ENCODE data around the gene DCAF17. TPM values are rescaled to one million over a fixed set of nuclear protein-coding genes. Genes with fewer than 3 reads are reported as not detected.
"Not testable (repeated sequence)": the region's sequence is repeated elsewhere in the genome, so short reads cannot be mapped to it uniquely, and the experiment has no call there.

DCAF17 gene
- total RNA-seq, 1 donor from 2014 or later, result 6.5 TPM

GRCh38 chr2:171487201-171487600 lies 53.2 kb downstream of the DCAF17 start:
- DNase-seq, result no peak
- ATAC-seq (ENCODE audit: poor library complexity), result no peak
- intact Hi-C loops (cut with DNase I), result no loop called here

- no peak for DNase-seq
- intact Hi-C loops (cut with DNase I), result no loop called here
- ATAC-seq (ENCODE audit: poor library complexity), result no peak
Observed at GRCh38 chr2:171487803-171488259, 53.8 kb downstream of the DCAF17 start.

DNA sequence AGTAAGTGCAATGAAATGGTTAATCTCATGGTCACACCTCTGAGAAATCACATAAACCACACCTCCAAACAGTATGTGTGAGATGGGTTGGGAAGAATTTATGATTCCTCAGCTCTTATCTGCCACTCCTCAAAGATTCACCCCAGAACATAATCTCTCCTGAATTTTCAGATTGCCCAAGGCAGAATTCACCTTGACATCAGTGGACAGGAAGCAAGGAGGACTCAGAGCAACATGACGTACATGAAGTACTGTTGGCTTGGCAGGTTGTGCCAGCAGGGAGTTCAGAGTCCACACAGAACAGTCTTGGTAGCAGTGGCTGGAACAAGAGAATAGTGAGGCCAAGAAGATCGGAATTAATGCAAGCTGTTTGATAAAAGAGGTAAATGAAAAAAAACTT lies 56.6 kb downstream of the DCAF17 start:
- ATAC-seq (ENCODE audit: poor library complexity), result no peak
- intact Hi-C loops (cut with DNase I), result no loop called here
- no peak for DNase-seq

DNA sequence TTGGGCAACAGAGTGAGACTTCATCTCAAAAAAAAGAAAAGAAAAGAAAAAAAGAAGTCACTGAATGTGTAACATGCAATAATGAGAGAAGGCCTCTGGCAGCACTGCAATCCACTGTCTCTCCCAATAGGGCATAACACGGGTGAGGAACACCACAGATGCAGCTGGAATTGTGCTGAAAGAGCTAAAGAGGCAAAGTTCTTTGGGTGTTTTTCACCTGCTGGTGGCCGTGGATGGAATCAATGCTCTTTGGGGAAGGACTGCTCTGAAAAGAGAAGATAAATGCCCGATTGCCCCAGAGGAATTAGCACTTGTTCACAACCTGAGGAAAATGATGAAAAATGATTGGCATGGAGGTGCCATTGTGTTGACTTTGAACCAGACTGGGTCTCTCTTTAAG lies 57.3 kb downstream of the DCAF17 start:
- DNase-seq (no peak), ATAC-seq (ENCODE audit: poor library complexity) (no peak)
- intact Hi-C loops (cut with DNase I), result no loop called here

- ATAC-seq (ENCODE audit: poor library complexity), result no peak
- intact Hi-C loops (cut with DNase I), result no loop called here
- no peak for DNase-seq
Observed at GRCh38 chr2:171492664-171493063, 58.6 kb downstream of the DCAF17 start.

DNA sequence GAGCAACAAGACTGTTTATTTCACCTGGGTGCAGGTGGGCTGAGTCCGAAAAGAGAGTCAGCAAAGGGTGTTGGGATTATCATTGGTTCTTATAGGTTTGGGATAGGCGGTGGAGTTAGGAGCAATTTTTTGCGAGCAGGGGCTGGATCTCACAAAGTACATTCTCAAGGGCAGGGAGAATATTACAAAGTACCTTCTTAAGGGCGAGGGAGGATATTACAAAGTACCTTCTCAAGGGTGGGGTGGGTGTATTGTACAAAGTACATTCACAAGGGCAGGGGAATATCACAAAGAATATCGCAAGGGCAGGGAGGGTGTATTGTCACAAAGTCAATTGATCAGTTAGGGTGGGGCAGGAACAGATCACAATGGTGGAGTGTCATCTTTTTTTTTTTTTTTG lies 63.6 kb downstream of the DCAF17 start:
- intact Hi-C loops (cut with DNase I); DNase-seq: not testable (repeated sequence)

DNA sequence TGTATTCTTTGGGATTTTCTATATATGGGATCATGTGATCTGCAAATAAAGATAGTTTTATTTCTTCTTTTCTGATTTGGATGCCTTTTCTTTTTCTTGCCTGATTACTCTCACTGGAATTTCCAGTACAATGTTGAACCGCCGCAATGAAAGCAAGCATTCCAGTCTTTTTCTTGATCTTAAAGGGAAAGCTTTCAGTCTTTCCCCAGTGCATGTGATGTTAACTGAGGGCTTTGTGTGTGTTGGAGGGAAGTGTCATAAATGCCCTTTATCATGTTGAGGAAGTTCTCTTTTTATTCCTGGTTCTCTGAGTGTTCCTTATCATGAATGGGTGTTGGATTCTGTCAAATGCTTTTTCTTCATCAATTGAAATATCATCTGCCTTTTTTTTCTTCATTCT lies 71.3 kb downstream of the DCAF17 start:
- ATAC-seq (ENCODE audit: poor library complexity) (no peak), DNase-seq (no peak)
- intact Hi-C loops (cut with DNase I), result no loop called here

More for the DNA sequence above, 63.6 kb downstream of the DCAF17 start:
- ATAC-seq (ENCODE audit: poor library complexity), result not testable (repeated sequence)

GRCh38 chr2:171509945-171510731 lies 76.1 kb downstream of the DCAF17 start:
- no peak for DNase-seq
- intact Hi-C loops (cut with DNase I), result no loop called here
- no peak for ATAC-seq (ENCODE audit: poor library complexity)

DNA sequence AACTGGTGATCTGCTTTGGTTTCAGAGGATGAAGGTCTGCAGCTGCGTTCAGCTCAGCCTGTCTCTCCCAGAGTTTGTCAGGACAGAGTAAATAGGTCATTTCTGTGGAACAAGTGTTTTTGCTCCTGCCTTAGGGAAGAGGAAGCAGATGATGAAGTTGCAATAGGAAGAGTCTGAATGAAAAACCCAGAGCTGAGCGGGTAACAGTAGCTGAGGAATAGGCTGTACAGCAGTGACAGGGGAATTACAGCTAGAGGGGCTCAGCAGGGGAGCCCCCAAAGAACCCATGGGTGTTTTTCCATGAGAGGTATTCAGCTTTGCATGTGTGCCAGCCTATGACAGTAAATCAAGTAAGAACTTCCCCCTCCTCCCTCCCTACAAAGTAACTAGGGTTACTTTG lies 78.0 kb downstream of the DCAF17 start:
- peak; percentile 15 for ATAC-seq (ENCODE audit: poor library complexity)
- intact Hi-C loops (cut with DNase I), result no loop called here

GRCh38 chr2:171512683-171513195 lies 78.7 kb downstream of the DCAF17 start:
- intact Hi-C loops (cut with DNase I), result no loop called here
- ATAC-seq (ENCODE audit: poor library complexity), result peak; percentile 17
- no peak for DNase-seq

More for the DNA sequence above, 78.0 kb downstream of the DCAF17 start:
- DNase-seq, result no peak

DNA sequence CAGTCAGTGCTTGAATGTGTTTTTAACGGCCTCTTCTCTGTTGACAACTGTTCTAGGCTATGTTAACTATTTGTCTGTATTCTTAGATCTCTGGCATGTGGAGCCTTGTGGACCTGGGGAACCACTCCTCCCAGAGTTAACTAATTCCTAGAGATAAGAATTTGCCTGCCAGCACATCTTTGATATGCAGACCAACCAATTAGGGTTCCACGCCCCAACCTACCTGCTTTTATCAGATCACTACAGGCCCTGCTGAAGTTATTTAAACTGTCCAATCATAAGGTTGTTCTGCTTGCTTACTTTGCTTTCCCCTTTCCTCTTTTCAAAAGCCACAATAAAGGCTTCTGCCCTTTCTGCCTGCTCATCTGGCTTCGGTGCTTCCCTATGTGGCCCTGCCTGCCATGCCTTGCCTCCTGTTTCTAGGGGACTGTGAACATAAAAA lies 79.7 kb downstream of the DCAF17 start:
- DNase-seq, result no peak
- ATAC-seq (ENCODE audit: poor library complexity), result peak; percentile 63
- intact Hi-C loops (cut with DNase I), result no loop called here

DNA sequence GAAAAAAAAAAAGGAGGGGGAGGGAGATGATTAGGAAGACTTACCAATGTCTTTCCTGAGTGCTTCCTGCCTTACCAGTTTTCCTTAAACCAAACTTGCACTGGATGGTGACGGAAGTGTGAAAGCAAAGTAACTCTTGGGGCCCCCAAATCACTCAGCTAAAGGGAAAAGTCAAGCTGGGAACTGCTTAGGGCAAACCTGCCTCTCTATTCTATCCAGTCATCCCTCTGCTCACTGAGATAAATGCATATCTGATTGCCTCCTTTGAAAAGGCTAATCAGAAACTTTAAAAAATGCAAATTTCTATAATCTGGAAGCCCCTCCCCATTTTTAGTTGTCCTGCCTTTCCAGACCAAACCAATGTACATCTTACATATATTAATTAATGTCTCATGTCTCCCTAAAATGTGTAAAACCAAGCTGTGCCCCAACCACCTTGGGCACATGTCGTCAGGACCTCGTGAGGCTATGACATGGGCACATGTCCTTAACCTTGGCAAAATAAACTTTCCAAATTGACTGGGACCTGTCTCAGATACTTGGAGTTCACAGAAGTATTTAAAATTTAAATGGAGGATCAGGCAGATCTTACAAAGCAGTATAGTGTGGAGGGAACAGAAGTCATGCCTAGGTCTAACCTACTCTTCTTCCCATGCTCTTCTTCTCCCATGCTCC lies 81.0 kb downstream of the DCAF17 start:
- DNase-seq, result no peak
- ATAC-seq (ENCODE audit: poor library complexity), result no peak
- intact Hi-C loops (cut with DNase I), result no loop called here

DNA sequence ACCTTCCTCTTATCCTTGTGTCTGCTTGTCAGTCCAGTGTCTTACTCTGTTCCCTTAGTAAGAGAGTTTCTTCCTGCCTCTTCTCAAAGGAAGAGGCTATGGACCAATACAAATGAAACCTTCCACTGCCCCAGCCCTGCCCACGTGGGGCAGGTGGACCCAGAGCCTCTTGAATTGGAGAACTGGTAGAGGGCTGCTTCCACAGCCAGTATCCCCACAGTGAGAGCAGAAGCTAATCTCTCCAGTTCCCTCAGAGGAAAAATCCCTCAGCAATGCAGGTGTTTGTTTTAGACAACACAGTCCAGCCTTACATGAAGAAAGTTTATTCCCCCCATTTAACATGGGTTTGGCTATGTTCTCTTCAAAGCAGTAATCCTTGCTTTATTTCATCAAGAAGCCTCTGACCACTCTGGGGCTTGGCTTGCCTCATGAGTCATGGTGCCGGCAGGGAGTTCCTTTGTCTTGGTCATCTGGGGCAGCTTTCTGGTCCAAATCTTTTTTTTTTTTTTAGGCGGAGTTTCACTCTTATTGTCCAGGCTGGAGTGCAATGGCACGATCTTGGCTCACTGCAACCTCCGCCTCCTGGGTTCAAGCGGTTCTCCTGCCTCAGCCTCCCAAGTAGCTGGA lies 81.8 kb downstream of the DCAF17 start:
- DNase-seq (no peak), ATAC-seq (ENCODE audit: poor library complexity) (no peak)
- intact Hi-C loops (cut with DNase I), result no loop called here

DNA sequence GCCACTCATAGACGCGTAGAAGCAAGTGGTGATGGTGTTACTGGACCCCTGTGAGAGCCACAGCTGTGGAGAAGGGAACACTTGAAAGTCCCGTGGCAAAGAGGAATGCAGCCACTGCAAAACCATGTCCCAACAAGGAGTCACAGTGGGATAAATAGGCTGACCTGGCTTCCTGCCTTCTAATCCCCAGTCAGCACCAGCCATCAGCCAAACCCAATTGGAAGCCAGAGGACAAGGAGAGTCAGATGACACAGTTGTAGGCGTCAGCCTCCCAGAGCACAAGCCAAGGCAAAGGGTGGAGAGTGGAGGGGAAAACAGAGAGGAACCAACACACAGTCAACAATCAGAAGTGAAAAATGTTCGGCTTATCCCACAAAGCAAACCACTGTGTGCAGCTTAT lies 82.8 kb downstream of the DCAF17 start:
- ATAC-seq (ENCODE audit: poor library complexity) (no peak), DNase-seq (no peak)
- intact Hi-C loops (cut with DNase I), result no loop called here

DNA sequence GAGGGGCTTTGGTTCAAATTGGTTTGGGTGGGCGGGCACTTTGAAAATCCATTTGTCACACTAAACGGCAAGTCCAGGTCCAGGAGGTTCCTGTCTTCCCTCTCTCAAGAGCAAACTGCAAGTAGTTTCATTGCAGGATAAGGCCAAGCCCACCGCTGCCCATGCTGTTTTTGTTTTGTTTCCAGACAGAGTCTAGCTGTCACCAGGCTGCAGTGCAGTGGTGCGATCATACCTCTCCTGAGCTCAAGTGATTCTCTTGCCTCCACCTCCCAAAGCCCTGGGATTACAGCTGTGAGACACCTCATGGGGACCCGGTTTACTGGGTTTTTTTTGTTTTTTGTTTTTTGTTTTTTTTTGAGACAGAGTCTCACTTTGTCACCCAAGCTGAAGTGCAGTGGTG lies 86.4 kb downstream of the DCAF17 start:
- intact Hi-C loops (cut with DNase I), result loop anchor here (10.0 kb wide), 1 partner anchor 86 kb away; the partner anchor contains the start of genes DCAF17 and METTL8
- ATAC-seq (ENCODE audit: poor library complexity) (no peak), DNase-seq (no peak)

- intact Hi-C loops (cut with DNase I), result loop anchor here (10.0 kb wide), 1 partner anchor 87 kb away; the partner anchor contains the start of genes DCAF17 and METTL8
- ATAC-seq (ENCODE audit: poor library complexity) (no peak), DNase-seq (no peak)
Observed at GRCh38 chr2:171521361-171522051, 87.5 kb downstream of the DCAF17 start.

- DNase-seq, result peak; percentile 93
- peak; percentile 88 for ATAC-seq (ENCODE audit: poor library complexity)
- intact Hi-C loops (cut with DNase I), result loop anchor here (10.0 kb wide), 1 partner anchor 87 kb away; the partner anchor contains the start of genes DCAF17 and METTL8
Observed at GRCh38 chr2:171522052-171522787, 88.2 kb downstream of the DCAF17 start, which contains the start of gene CYBRD1. Gene CYBRD1, plus strand, starts transcription at chr2:171522474. Its CDS starts 72 bp downstream, at chr2:171522546.

DNA sequence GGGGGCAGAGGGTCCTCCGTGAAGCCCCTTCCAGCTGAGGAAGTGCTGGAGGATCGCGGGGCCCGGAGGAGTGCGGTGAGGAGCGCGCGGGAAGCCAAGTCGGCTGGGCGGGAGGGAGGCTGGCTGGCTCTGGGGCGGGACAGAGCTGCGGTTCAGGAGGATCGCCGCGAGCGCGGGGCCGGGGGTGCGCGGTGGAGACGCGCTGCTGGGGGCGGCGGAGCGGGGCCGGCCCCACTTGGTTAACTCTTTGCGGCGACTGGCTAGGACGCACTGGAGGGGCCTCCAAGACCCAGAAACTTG lies 88.7 kb downstream of the DCAF17 start:
- ATAC-seq (ENCODE audit: poor library complexity), result peak; percentile 51
- DNase-seq, result peak; percentile 64
- intact Hi-C loops (cut with DNase I), result loop anchor here (10.0 kb wide), 1 partner anchor 88 kb away; the partner anchor contains the start of genes DCAF17 and METTL8
